NCI-H2107 (cell line): ENCODE measurements around the gene RIN1.
"Not testable (repeated sequence)": the region's sequence is repeated elsewhere in the genome, so short reads cannot be mapped to it uniquely, and the experiment has no call there.

Experiments used
- DNase-seq: peaks from one replicate; lab custom pipeline; 2025; lab: John Stamatoyannopoulos, UW

Gene RIN1

GRCh38 chr11:66336234-66337102, at the start of gene RIN1:
Gene RIN1, minus strand, starts transcription at chr11:66336434. Its CDS starts 32 bp downstream, at chr11:66336402.
- DNase-seq, result no peak

- DNase-seq, result not testable (repeated sequence)
Measured at GRCh38 chr11:66384316-66384715, 48.1 kb upstream of the RIN1 start.

- not testable (repeated sequence) for DNase-seq
Measured at GRCh38 chr11:66380264-66380663, 44.0 kb upstream of the RIN1 start.

- not testable (repeated sequence) for DNase-seq
Measured at GRCh38 chr11:66373690-66374287, 37.6 kb upstream of the RIN1 start.

- DNase-seq, result no peak
Measured at GRCh38 chr11:66373265-66373664, 37.0 kb upstream of the RIN1 start.

- DNase-seq, result peak; percentile 89
Measured at GRCh38 chr11:66371627-66372415, 35.6 kb upstream of the RIN1 start, which contains the start of gene SLC29A2. Gene SLC29A2, minus strand, starts transcription at chr11:66371760. Its CDS starts 169 bp downstream, at chr11:66371591.

- DNase-seq, result no peak
Measured at GRCh38 chr11:66369073-66369894, 33.0 kb upstream of the RIN1 start.

GRCh38 chr11:66368484-66368883, 32.2 kb upstream of the RIN1 start:
- no peak for DNase-seq

GRCh38 chr11:66367561-66368312, 31.5 kb upstream of the RIN1 start:
- DNase-seq, result no peak

- DNase-seq, result no peak
Measured at GRCh38 chr11:66366844-66367477, 30.7 kb upstream of the RIN1 start.

GRCh38 chr11:66365711-66366619, 29.7 kb upstream of the RIN1 start:
- no peak for DNase-seq

GRCh38 chr11:66365166-66365565, 28.9 kb upstream of the RIN1 start:
- DNase-seq, result no peak

GRCh38 chr11:66363805-66364535, 27.7 kb upstream of the RIN1 start:
- no peak for DNase-seq

- no peak for DNase-seq
Measured at GRCh38 chr11:66363187-66363601, 27.0 kb upstream of the RIN1 start.

- DNase-seq, result no peak
Measured at GRCh38 chr11:66362481-66363147, 26.4 kb upstream of the RIN1 start.

- no peak for DNase-seq
Measured at GRCh38 chr11:66361502-66361941, 25.3 kb upstream of the RIN1 start.

- no peak for DNase-seq
Measured at GRCh38 chr11:66360406-66361073, 24.3 kb upstream of the RIN1 start.
